ENCODE data around the gene BRME1. TPM values are rescaled to one million over a fixed set of nuclear protein-coding genes. Genes with fewer than 3 reads are reported as not detected.

Gene BRME1
- total and polyA plus RNA-seq, 2 of the 13 experiments (the other 11 are each of a cell fraction or from before 2014, with no cell fraction given): 0.74 to 1.5 TPM

GRCh38 chr19:13906521-13906904 is 596 bp upstream of the BRME1 start:
- intact Hi-C loops (cut with micrococcal nuclease; ENCODE audit: unreplicated experiment): loop anchor here (2.0 kb wide), 1 partner anchor 116 kb away; no protein-coding TSS in a partner anchor
- H4K20me1 ChIP-seq (ENCODE audit: insufficient read depth, low read length): no peaks in the 10 kb centered on the region
- H3K27ac ChIP-seq (ENCODE audit: extremely low read length, insufficient read depth, low read length): peak overlapping the region; percentile 73
- POLR2A ChIA-PET: interaction anchor here (0.7 to 1.1 kb wide), 3 partner anchors 14 to 60 kb away, joined by 3 to 6 read pairs (median 3); partner anchors contain the start of gene DCAF15
- H3K36me3 ChIP-seq (replicated peaks in 1 of 2; ENCODE audit: control insufficient read depth in 1 of 2, insufficient read depth in 2 of 2, low read length in 2 of 2): peaks cover 0 to 7% of the 10 kb centered on the region in 2 experiments; a peak in 1 of 5 replicates
- H3K27me3 ChIP-seq (ENCODE audit: control insufficient read depth in 1 of 2, insufficient read depth in 2 of 2, low read length in 2 of 2): no peaks in the 10 kb centered on the region
- peak; percentile 62 for ATAC-seq
- H3K4me2 ChIP-seq (ENCODE audit: low read depth, low read length): peak overlapping the region; percentile 84
- H2AFZ ChIP-seq (ENCODE audit: low read length): no peak overlapping the region
- WGBS (ENCODE audit: low lambda C conversion rate): no CpG with 5 or more reads among the region's 13 CpGs
- H3K79me2 ChIP-seq (ENCODE audit: insufficient read depth, low read length): no peaks in the 10 kb centered on the region
- DNase-seq (ENCODE audit: low spot score): peak; percentile 58
- peak overlapping the region; percentile 85 for H3K9ac ChIP-seq (ENCODE audit: insufficient read depth, low read depth, low read length)
- peak overlapping the region; percentile 81 to 92 (median 90) for H3K4me3 ChIP-seq (replicated peaks in 1 of 3; ENCODE audit: insufficient read depth in 1 of 3, low read depth in 2 of 3, low read length in 3 of 3)
- CTCF ChIA-PET (ENCODE audit: low intra/inter-chr PET ratio, low total read pairs): no interaction called here
- peaks cover 24% of the 10 kb centered on the region for H3K4me1 ChIP-seq (ENCODE audit: insufficient read depth, low read length)
- H3K9me3 ChIP-seq (ENCODE audit: low read length): no peaks in the 10 kb centered on the region
- BruUV-seq (replicated peaks): no TSS peak
- in situ Hi-C loops (cut with HindIII; ENCODE audit: extremely low pct_ligation_motif_present, low pct_unique_long_range_greater_than_20kb): no loop called here
- no peak for FAIRE-seq
- TF ChIP-seq ETV5 (CRISPR knock-in tag; IDR thresholded peaks at IDR 0.05; ENCODE audit: borderline replicate concordance): no peak
- TF ChIP-seq ZNF709 (CRISPR knock-in tag; IDR thresholded peaks at IDR 0.05): no peak
- no peak for TF ChIP-seq FOXO1 (CRISPR knock-in tag; IDR thresholded peaks at IDR 0.05)
- TF ChIP-seq HMGXB3 (CRISPR knock-in tag; IDR thresholded peaks at IDR 0.05; ENCODE audit: borderline replicate concordance): no peak
- TF ChIP-seq FOXM1 (CRISPR knock-in tag; IDR thresholded peaks at IDR 0.05): no peak
- no peak for TF ChIP-seq ZFP36 (IDR thresholded peaks at IDR 0.05; ENCODE audit: borderline replicate concordance, low read depth, low read length, partially characterized antibody)
- no peak for TF ChIP-seq ZNF75D (CRISPR knock-in tag; IDR thresholded peaks at IDR 0.05; ENCODE audit: borderline replicate concordance)
- TF ChIP-seq ARNT2 (CRISPR knock-in tag; IDR thresholded peaks at IDR 0.05; ENCODE audit: low read depth): no peak
- TF ChIP-seq, protein P1, sequence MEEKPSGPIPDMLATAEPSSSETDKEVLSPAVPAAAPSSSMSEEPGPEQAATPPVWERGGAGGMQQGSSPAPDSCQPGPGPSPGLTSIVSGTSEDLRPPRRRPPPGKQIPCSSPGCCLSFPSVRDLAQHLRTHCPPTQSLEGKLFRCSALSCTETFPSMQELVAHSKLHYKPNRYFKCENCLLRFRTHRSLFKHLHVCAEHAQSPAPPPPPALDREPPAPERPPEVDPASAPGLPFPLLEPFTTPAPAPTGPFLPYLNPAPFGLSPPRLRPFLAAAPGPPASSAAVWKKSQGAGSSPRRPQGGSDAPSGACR (CRISPR knock-in tag; IDR thresholded peaks at IDR 0.05): no peak
- TF ChIP-seq MED1 (CRISPR knock-in tag; IDR thresholded peaks at IDR 0.05): no peak
- TF ChIP-seq, protein P2, sequence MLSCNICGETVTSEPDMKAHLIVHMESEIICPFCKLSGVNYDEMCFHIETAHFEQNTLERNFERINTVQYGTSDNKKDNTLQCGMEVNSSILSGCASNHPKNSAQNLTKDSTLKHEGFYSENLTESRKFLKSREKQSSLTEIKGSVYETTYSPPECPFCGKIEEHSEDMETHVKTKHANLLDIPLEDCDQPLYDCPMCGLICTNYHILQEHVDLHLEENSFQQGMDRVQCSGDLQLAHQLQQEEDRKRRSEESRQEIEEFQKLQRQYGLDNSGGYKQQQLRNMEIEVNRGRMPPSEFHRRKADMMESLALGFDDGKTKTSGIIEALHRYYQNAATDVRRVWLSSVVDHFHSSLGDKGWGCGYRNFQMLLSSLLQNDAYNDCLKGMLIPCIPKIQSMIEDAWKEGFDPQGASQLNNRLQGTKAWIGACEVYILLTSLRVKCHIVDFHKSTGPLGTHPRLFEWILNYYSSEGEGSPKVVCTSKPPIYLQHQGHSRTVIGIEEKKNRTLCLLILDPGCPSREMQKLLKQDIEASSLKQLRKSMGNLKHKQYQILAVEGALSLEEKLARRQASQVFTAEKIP (CRISPR knock-in tag; IDR thresholded peaks at IDR 0.05; ENCODE audit: borderline replicate concordance): no peak
- no peak for TF ChIP-seq LCORL (IDR thresholded peaks at IDR 0.05)
- 0 out of 2 replicates have a peak, but pooled peaks have one; percentile 2 for TF ChIP-seq LCORL (CRISPR knock-in tag; IDR thresholded peaks at IDR 0.05)
- TF ChIP-seq YY1 (IDR thresholded peaks at IDR 0.05; ENCODE audit: insufficient read depth, insufficient replicate concordance, low read depth, low read length): no peak
- TF ChIP-seq TEAD2 (CRISPR knock-in tag; IDR thresholded peaks at IDR 0.05): no peak
- no peak for TF ChIP-seq ZNF572 (CRISPR knock-in tag; IDR thresholded peaks at IDR 0.05)
- TF ChIP-seq, protein P3, sequence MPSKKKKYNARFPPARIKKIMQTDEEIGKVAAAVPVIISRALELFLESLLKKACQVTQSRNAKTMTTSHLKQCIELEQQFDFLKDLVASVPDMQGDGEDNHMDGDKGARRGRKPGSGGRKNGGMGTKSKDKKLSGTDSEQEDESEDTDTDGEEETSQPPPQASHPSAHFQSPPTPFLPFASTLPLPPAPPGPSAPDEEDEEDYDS (CRISPR knock-in tag; IDR thresholded peaks at IDR 0.05): no peak
- 0 out of 2 replicates have a peak, but pooled peaks have one; percentile 3 for TF ChIP-seq ZNF446 (CRISPR knock-in tag; IDR thresholded peaks at IDR 0.05)
- TF ChIP-seq TMF1 (CRISPR knock-in tag; IDR thresholded peaks at IDR 0.05; ENCODE audit: low read depth): no peak
